GM12878 (cell line): Measurements from ENCODE around the gene TMEM212. TPM values are rescaled to one million over a fixed set of nuclear protein-coding genes. Genes with fewer than 3 reads are reported as not detected.

Experiments used
- ATAC-seq: fragments of 200-7000 bp; cut with Tn5 transposase; 3 replicates; pipeline ENCODE4 v1.9.1; 2020; ENCODE audit warnings: mild to moderate bottlenecking, moderate library complexity
- BruUV-seq: library from RNA; stranded (reverse); fragments of 400-500 nt; replicated peaks from 2 replicates; lab custom pipeline; 2021; lab: Mats Ljungman, UMichigan
- CTCF ChIA-PET: fragments of 300-600 bp; sonication (Branson Sonifier 250); formaldehyde crosslinking; extraction: SDS; loops from one replicate; lab custom pipeline; 2021; ENCODE audit warnings: inconsistent platforms; lab: Yijun Ruan, JAX
- POLR2A ChIA-PET: fragments of 350-600 bp; formaldehyde crosslinking; extraction: SDS; loops from one replicate; lab custom pipeline; 2021; ENCODE audit warnings: inconsistent platforms; lab: Charles Lee
- RAD21 ChIA-PET: fragments of 300-600 bp; sonication (Branson Sonifier 250); formaldehyde crosslinking; loops from one replicate; lab custom pipeline; 2023; ENCODE audit warnings: antibody characterized with exemption; ENCODE audit not compliant: unreplicated experiment; lab: Charles Lee
- SMC1A ChIA-PET: fragments of 300-600 bp; sonication (Branson Sonifier 250); formaldehyde crosslinking; loops from one replicate; lab custom pipeline; 2023; ENCODE audit not compliant: unreplicated experiment, uncharacterized antibody; lab: Charles Lee
- DNase-seq: peaks from one replicate; pipeline ENCODE4 v3.0.0-alpha.2; 2011; ENCODE audit warnings: low read depth, low spot score
- FAIRE-seq: peaks from 3 replicates; lab custom pipeline; 2011; peaks lifted over from hg19 to GRCh38; lab: Jason Lieb, UNC
- H2AFZ ChIP-seq: 2 replicates; pipeline ENCODE4 v1.6.0; 2011; ENCODE audit warnings: low read depth, low read length, control low read depth; ENCODE audit not compliant: control insufficient read depth
- H3K27ac ChIP-seq: 2 replicates; pipeline ENCODE4 v1.5.1; 2011; ENCODE audit warnings: control low read depth; ENCODE audit not compliant: control insufficient read depth, insufficient read depth
- H3K27me3 ChIP-seq, 2 experiments: replicated peaks in 1 of 2; 2 replicates each; pipeline versions ENCODE4 v1.6.0 to v1.6.1; 2011; ENCODE audit warnings: low read length in 1 of 2; ENCODE audit not compliant: control insufficient read depth in 2 of 2, insufficient read depth in 2 of 2
- H3K36me3 ChIP-seq, 2 experiments: 2 replicates each; pipeline ENCODE4 v1.5.1; 2011; ENCODE audit warnings: low read length in 1 of 2; ENCODE audit not compliant: control insufficient read depth in 2 of 2, insufficient read depth in 2 of 2
- H3K4me1 ChIP-seq: 2 replicates; pipeline ENCODE4 v1.6.1; 2011; ENCODE audit warnings: mild to moderate bottlenecking, low read length, moderate library complexity, mixed read lengths; ENCODE audit not compliant: control insufficient read depth, insufficient read depth
- H3K4me2 ChIP-seq: 2 replicates; pipeline ENCODE4 v1.6.0; 2011; ENCODE audit warnings: control low read depth; ENCODE audit not compliant: control insufficient read depth, insufficient read depth
- H3K4me3 ChIP-seq: fragments of 200-600 bp; sonication (generic); 2 replicates; pipeline ENCODE4 v1.5.1; 2016
- H3K79me2 ChIP-seq: 2 replicates; pipeline ENCODE4 v1.6.0; 2011; ENCODE audit warnings: low read length; ENCODE audit not compliant: control insufficient read depth, insufficient read depth
- H3K9ac ChIP-seq: 2 replicates; pipeline ENCODE4 v1.8.0; 2011; ENCODE audit warnings: low read length, control low read depth, mixed read lengths; ENCODE audit not compliant: control insufficient read depth, insufficient read depth
- H3K9me3 ChIP-seq: replicated peaks from 3 replicates; pipeline ENCODE4 v1.5.1; 2011; ENCODE audit warnings: mild to moderate bottlenecking, low read length; ENCODE audit not compliant: control insufficient read depth, insufficient read depth
- H4K20me1 ChIP-seq: 2 replicates; pipeline ENCODE4 v1.6.0; 2011; ENCODE audit not compliant: control insufficient read depth, insufficient read depth
- BCL11A ChIP-seq: IDR thresholded peaks from 2 replicates; pipeline ENCODE4 v1.6.1; 2011; ENCODE audit warnings: low read depth, low read length
- E4F1 ChIP-seq: fragments of 450-650 bp; IDR thresholded peaks from 2 replicates; pipeline ENCODE4 v1.6.1; 2018; ENCODE audit warnings: borderline replicate concordance, mild to moderate bottlenecking; ENCODE audit not compliant: partially characterized antibody
- EGR1 ChIP-seq, 2 experiments: IDR thresholded peaks; 1 replicate in 1 of 2; 2 replicates in 1 of 2; pipeline ENCODE4 v1.6.1; 2011 to 2012; ENCODE audit warnings: low read depth in 2 of 2, low read length in 2 of 2, borderline replicate concordance in 1 of 2, mild to moderate bottlenecking in 1 of 2, moderate library complexity in 1 of 2
- GATAD2B ChIP-seq: fragments of 450-650 bp; conservative IDR thresholded peaks from 2 replicates; pipeline ENCODE4 v1.6.1; 2017; ENCODE audit warnings: low read depth, mild to moderate bottlenecking, moderate library complexity
- HCFC1 ChIP-seq: fragments of 150-350 bp; IDR thresholded peaks from 2 replicates; pipeline ENCODE4 v1.6.1; 2014; ENCODE audit warnings: low read length
- MEF2B ChIP-seq: fragments of 450-650 bp; IDR thresholded peaks from 2 replicates; pipeline ENCODE4 v1.6.1; 2018; ENCODE audit warnings: mild to moderate bottlenecking, moderate library complexity; ENCODE audit not compliant: partially characterized antibody, poor library complexity, severe bottlenecking
- POLR2AphosphoS2 ChIP-seq: IDR thresholded peaks from 2 replicates; pipeline ENCODE4 v1.6.1; 2011; ENCODE audit warnings: low read depth, mild to moderate bottlenecking, low read length, improper control_type of control experiment, moderate library complexity
- TBL1XR1 ChIP-seq: IDR thresholded peaks from 2 replicates; pipeline ENCODE4 v1.6.1; 2012; ENCODE audit warnings: low read depth, low read length, improper control_type of control experiment
- YY1 ChIP-seq: IDR thresholded peaks from 2 replicates; pipeline ENCODE4 v1.6.1; 2011; ENCODE audit warnings: low read depth, mild to moderate bottlenecking, low read length
- WGBS: methylation state at CpG from one replicate; pipeline ENCODE4 v1.1.6; 2016; ENCODE audit warnings: low lambda C conversion rate; ENCODE audit not compliant: insufficient replicate concordance, insufficient coverage; ENCODE audit errors: missing lambda C conversion rate; 5-methylcytosine and 5-hydroxymethylcytosine counted together
- in situ Hi-C: fragments of 300-500 bp; cut with MboI; formaldehyde crosslinking; loops from 9 replicates; pipeline ENCODE4 v1.14.3; 2018; ENCODE audit warnings: mixed read lengths
- intact Hi-C: fragments of 100-400 bp; cut with micrococcal nuclease; formaldehyde crosslinking; loops from one replicate; pipeline ENCODE4 v1.14.2; 2022; ENCODE audit not compliant: unreplicated experiment
- polyA plus RNA-seq, 11 experiments: library from polyadenylated mRNA; depleted of rRNA in 4 of 11; unstranded in 6 of 11; stranded (reverse) in 5 of 11; fragments of >200 nt; fragmentation: Nextera tagmentation in 4 of 11; fragmentation: Illumina TruSeq in 1 of 11; extraction: Ambion mirVana in 4 of 11; extraction: Trizol in 1 of 11; gene quantifications; 1 replicate in 1 of 11; 2 replicates in 10 of 11; pipeline versions ENCODE4 v1.2.1 to v1.2.3, GENCODE V29; 2011 to 2016; ENCODE audit warnings: inconsistent platforms in 2 of 11, missing spikeins in 2 of 11, low read depth in 1 of 11
- total RNA-seq, 4 experiments: library from RNA; depleted of rRNA in 3 of 4; stranded (reverse); fragments of >200 nt in 3 of 4; fragmentation: Illumina TruSeq in 1 of 4; extraction: Trizol in 1 of 4; gene quantifications; 2 replicates each; pipeline versions ENCODE4 v1.2.1 to v1.2.3, GENCODE V29; 2013 to 2021
- TF ChIP-seq, protein P1 (sequence below): fragments of 450-650 bp; IDR thresholded peaks from 2 replicates; pipeline ENCODE4 v1.6.1; 2016; ENCODE audit warnings: mild to moderate bottlenecking

TMEM212 gene
- total and polyA plus RNA-seq, 10 of the 15 experiments (the other 5 are each of a cell fraction or from before 2014, with no cell fraction given): not detected

DNA sequence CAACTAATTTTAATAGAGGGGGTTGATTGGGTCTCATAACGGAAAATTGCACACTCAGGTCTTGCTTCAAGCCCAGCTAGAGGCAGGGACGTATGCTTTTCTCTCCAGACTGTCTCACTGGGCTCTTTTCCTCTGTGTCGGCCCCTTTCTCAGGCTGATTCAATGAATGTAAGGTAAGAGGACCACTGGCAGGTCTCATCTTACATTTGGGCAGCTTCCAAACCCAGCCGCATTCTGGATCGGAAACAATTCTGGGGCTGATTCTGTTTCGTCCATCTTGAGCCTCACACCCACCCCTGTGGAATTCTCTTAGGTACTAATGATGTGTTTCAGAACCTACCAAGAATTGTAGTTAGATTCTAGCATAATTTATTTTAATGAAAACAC, 40.7 kb downstream of the TMEM212 start (continued):
- TF ChIP-seq E4F1 (no peak), EGR1 (IDR thresholded peaks at IDR 0.05; ENCODE audit: borderline replicate concordance in 1 of 2, low read depth in 2 of 2, low read length in 2 of 2) (no peak), MEF2B (no peak), TBL1XR1 (no peak)
- TF ChIP-seq, protein P1, sequence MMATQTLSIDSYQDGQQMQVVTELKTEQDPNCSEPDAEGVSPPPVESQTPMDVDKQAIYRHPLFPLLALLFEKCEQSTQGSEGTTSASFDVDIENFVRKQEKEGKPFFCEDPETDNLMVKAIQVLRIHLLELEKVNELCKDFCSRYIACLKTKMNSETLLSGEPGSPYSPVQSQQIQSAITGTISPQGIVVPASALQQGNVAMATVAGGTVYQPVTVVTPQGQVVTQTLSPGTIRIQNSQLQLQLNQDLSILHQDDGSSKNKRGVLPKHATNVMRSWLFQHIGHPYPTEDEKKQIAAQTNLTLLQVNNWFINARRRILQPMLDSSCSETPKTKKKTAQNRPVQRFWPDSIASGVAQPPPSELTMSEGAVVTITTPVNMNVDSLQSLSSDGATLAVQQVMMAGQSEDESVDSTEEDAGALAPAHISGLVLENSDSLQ: no peak

DNA sequence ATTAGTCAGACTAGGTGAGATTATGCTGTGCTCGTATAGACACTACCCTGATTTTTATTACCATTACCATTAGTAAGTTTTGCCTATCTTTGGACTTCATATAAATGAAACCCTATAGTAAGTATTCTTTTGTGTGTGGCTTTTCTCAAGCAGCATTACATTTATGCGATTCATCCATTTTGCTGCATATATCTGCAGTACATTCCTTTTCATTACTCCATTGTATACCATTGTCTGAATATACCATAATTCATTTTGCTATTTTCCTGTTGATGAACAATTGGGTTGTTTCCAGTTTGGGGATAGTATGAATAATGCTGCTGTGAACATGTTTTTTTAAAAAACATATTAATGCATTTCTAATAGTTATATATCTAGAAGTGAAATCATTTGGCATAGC, 45.3 kb downstream of the TMEM212 start:
- POLR2A ChIA-PET: no interaction called here
- WGBS: 45% methylated on average over 2 of the region's 2 CpGs

More for the DNA sequence above, 45.3 kb downstream of the TMEM212 start:
- SMC1A ChIA-PET: no interaction called here
- no peak overlapping the region for H3K9ac ChIP-seq
- H3K27me3 ChIP-seq: peaks cover 0 to 3% of the 10 kb centered on the region in 2 experiments; a peak in 1 of 4 replicates
- H2AFZ ChIP-seq: no peak overlapping the region
- no peak overlapping the region for H3K4me2 ChIP-seq
- ATAC-seq (no peak), DNase-seq (no peak), FAIRE-seq (no peak)
- H3K79me2 ChIP-seq: no peaks in the 10 kb centered on the region
- no peak overlapping the region for H3K27ac ChIP-seq
- RAD21 ChIA-PET: no interaction called here
- intact Hi-C loops (no loop called here), in situ Hi-C loops (no loop called here)
- no peaks in the 10 kb centered on the region for H3K36me3 ChIP-seq
- CTCF ChIA-PET: interaction anchor here (1.1 kb wide), 1 partner anchor 444 kb away, joined by 3 read pairs; no protein-coding TSS in a partner anchor
- BruUV-seq: no TSS peak
- no peak for TF ChIP-seq BCL11A
- no peak for TF ChIP-seq GATAD2B
- no peak for TF ChIP-seq HCFC1
- no peak for TF ChIP-seq POLR2AphosphoS2
- no peak for TF ChIP-seq YY1
- H3K4me3 ChIP-seq: no peak overlapping the region
- H3K4me1 ChIP-seq: no peaks in the 10 kb centered on the region
- H4K20me1 ChIP-seq: no peaks in the 10 kb centered on the region
- no peaks in the 10 kb centered on the region for H3K9me3 ChIP-seq
